A549 (cell line): ENCODE results near the gene NID1. TPM values are rescaled to one million over a fixed set of nuclear protein-coding genes. Genes with fewer than 3 reads are reported as not detected.
A peak's percentile ranks its signal among the peaks of the same experiment; 100 is the strongest.

Experiments used
- ATAC-seq, 2 experiments: fragments of 200-7000 bp in 1 of 2; fragments of >200 bp in 1 of 2; cut with Nextera tagmentation in 1 of 2; cut with Tn5 transposase in 1 of 2; 3 replicates each; pipeline versions ENCODE4 v1.8.0 to v1.9.1; 2018 to 2020; ENCODE audit warnings: mild to moderate bottlenecking in 1 of 2, moderate library complexity in 1 of 2
- CTCF ChIA-PET: fragments of 300-600 bp; sonication (Branson Sonifier 250); formaldehyde crosslinking; extraction: SDS; loops from one replicate; lab custom pipeline; 2021; ENCODE audit warnings: antibody characterized with exemption, inconsistent platforms; lab: Yijun Ruan, JAX
- POLR2A ChIA-PET: fragments of 350-600 bp; formaldehyde crosslinking; extraction: SDS; loops from one replicate; lab custom pipeline; 2021; ENCODE audit warnings: antibody characterized with exemption, inconsistent platforms; lab: Yijun Ruan, JAX
- DNase-seq, 2 experiments: peaks; one replicate each; pipeline versions ENCODE4 v3.0.0 to v3.0.0-alpha.2; 2011 to 2016; ENCODE audit warnings: low read depth in 1 of 2, low spot score in 1 of 2
- FAIRE-seq: peaks from 2 replicates; lab custom pipeline; 2011; peaks lifted over from hg19 to GRCh38; lab: Jason Lieb, UNC
- H3K27ac ChIP-seq, 2 experiments: fragments of >200 bp; sonication (Bioruptor Twin); formaldehyde crosslinking; 3 replicates each; pipeline ENCODE4 v1.5.1; 2016 to 2017
- H3K4me1 ChIP-seq: fragments of >200 bp; sonication (Bioruptor Twin); formaldehyde crosslinking; 3 replicates; pipeline ENCODE4 v1.6.1; 2016
- H3K4me2 ChIP-seq: fragments of >200 bp; sonication (Bioruptor Twin); formaldehyde crosslinking; 3 replicates; pipeline ENCODE4 v1.6.1; 2016
- H3K4me3 ChIP-seq: fragments of >200 bp; sonication (Bioruptor Twin); formaldehyde crosslinking; 3 replicates; pipeline ENCODE4 v1.5.1; 2016
- H3K9me3 ChIP-seq: fragments of >200 bp; sonication (Bioruptor Twin); formaldehyde crosslinking; 3 replicates; pipeline ENCODE4 v1.6.1; 2016
- CBX2 ChIP-seq: fragments of 200-600 bp; sonication (generic); IDR thresholded peaks from 2 replicates; pipeline ENCODE4 v1.6.1; 2016; ENCODE audit warnings: low read depth, mild to moderate bottlenecking, borderline replicate concordance
- CBX8 ChIP-seq: fragments of 200-600 bp; sonication (generic); IDR thresholded peaks from 2 replicates; pipeline ENCODE4 v1.6.1; 2016
- CEBPB ChIP-seq, 2 experiments: fragments of >200 bp in 1 of 2; sonication (Bioruptor Twin) in 1 of 2; formaldehyde crosslinking in 1 of 2; IDR thresholded peaks; 2 replicates each; pipeline ENCODE4 v1.6.1; 2012 to 2016
- EHF ChIP-seq: fragments of 250-450 bp; sonication (Bioruptor Pico); IDR thresholded peaks from 2 replicates; pipeline ENCODE4 v1.5.0; 2020; ENCODE audit warnings: mild to moderate bottlenecking
- HDAC2 ChIP-seq: fragments of 200-600 bp; sonication (generic); IDR thresholded peaks from 2 replicates; pipeline ENCODE4 v1.6.1; 2016
- HOXB13 ChIP-seq: fragments of 250-450 bp; sonication (Bioruptor Pico); IDR thresholded peaks from 2 replicates; pipeline ENCODE4 v1.5.0; 2020; ENCODE audit warnings: low read depth, mild to moderate bottlenecking, moderate library complexity
- MAFK ChIP-seq: fragments of 450-650 bp; IDR thresholded peaks from 2 replicates; pipeline ENCODE4 v1.6.1; 2014; ENCODE audit not compliant: partially characterized antibody
- MAZ ChIP-seq: fragments of 150-350 bp; IDR thresholded peaks from 2 replicates; pipeline ENCODE4 v1.6.1; 2014; ENCODE audit warnings: antibody characterized with exemption, low read depth, low read length, borderline replicate concordance
- NFE2L2 ChIP-seq: fragments of 150-350 bp; conservative IDR thresholded peaks from 2 replicates; pipeline ENCODE4 v1.6.1; 2014; ENCODE audit warnings: low read length
- RAD21 ChIP-seq, 2 experiments: fragments of >200 bp in 1 of 2; sonication (Bioruptor Twin) in 1 of 2; formaldehyde crosslinking in 1 of 2; IDR thresholded peaks in 1 of 2; conservative IDR thresholded peaks in 1 of 2; 2 replicates in 1 of 2; 3 replicates in 1 of 2; pipeline ENCODE4 v1.6.1; 2012 to 2018; ENCODE audit warnings: inconsistent platforms in 1 of 2
- RCOR1 ChIP-seq: fragments of 150-350 bp; IDR thresholded peaks from 2 replicates; pipeline ENCODE4 v1.6.1; 2014; ENCODE audit warnings: antibody characterized with exemption, low read length, low read depth
- RFX5 ChIP-seq: fragments of 450-650 bp; IDR thresholded peaks from 2 replicates; pipeline ENCODE4 v1.7.1; 2014; ENCODE audit warnings: antibody characterized with exemption, mild to moderate bottlenecking, moderate library complexity
- SMC3 ChIP-seq: fragments of >200 bp; sonication (Bioruptor Twin); formaldehyde crosslinking; IDR thresholded peaks from 3 replicates; pipeline ENCODE4 v1.6.1; 2018; ENCODE audit warnings: inconsistent platforms
- SREBF2 ChIP-seq: fragments of 450-650 bp; IDR thresholded peaks from 2 replicates; pipeline ENCODE4 v1.6.1; 2014; ENCODE audit warnings: mild to moderate bottlenecking, moderate library complexity
- TP53 ChIP-seq: fragments of 250-450 bp; sonication (Bioruptor Pico); IDR thresholded peaks from 2 replicates; pipeline ENCODE4 v1.5.0; 2021; ENCODE audit warnings: mild to moderate bottlenecking, moderate library complexity
- WGBS: methylation state at CpG from one replicate; pipeline ENCODE4 v1.1.6; 2017; ENCODE audit errors: missing lambda C conversion rate; 5-methylcytosine and 5-hydroxymethylcytosine counted together
- polyA plus RNA-seq, 4 experiments: library from polyadenylated mRNA; depleted of rRNA in 3 of 4; stranded (reverse); fragments of >200 nt; fragmentation: RNase III in 1 of 4; extraction: RNeasy Plus Mini Kit Qiagen cat#74134 plus additional on column Dnase treatment in 1 of 4; gene quantifications; 2 replicates in 3 of 4; 3 replicates in 1 of 4; pipeline ENCODE4 v1.2.3, GENCODE V29; 2011 to 2017
- TF ChIP-seq, protein P1 (sequence below): fragments of 450-650 bp; IDR thresholded peaks from 2 replicates; pipeline ENCODE4 v1.6.1; 2014; ENCODE audit warnings: antibody characterized with exemption
- TF ChIP-seq, protein P2 (sequence below): fragments of >200 bp; sonication (Bioruptor Twin); formaldehyde crosslinking; IDR thresholded peaks from 3 replicates; pipeline ENCODE4 v1.5.1; 2016
- TF ChIP-seq, protein P3 (sequence below): fragments of 150-350 bp; IDR thresholded peaks from 2 replicates; pipeline ENCODE4 v1.6.1; 2014; ENCODE audit warnings: low read depth, mild to moderate bottlenecking, low read length
- TF ChIP-seq, protein P4 (sequence below): fragments of >200 bp; sonication (Bioruptor Twin); formaldehyde crosslinking; IDR thresholded peaks from 2 replicates; pipeline ENCODE4 v1.6.1; 2016
- TF ChIP-seq, protein P5 (sequence below): fragments of 200-600 bp; sonication (generic); IDR thresholded peaks from 2 replicates; pipeline ENCODE4 v1.6.1; 2016; ENCODE audit warnings: antibody characterized with exemption, mild to moderate bottlenecking, moderate library complexity
- TF ChIP-seq, protein P6 (sequence below): IDR thresholded peaks from 2 replicates; pipeline ENCODE4 v1.6.1; 2012

NID1 gene
- polyA plus RNA-seq, 2 of the 4 experiments (the other 2 are of a cell fraction): 6.8 to 10.5 TPM

DNA sequence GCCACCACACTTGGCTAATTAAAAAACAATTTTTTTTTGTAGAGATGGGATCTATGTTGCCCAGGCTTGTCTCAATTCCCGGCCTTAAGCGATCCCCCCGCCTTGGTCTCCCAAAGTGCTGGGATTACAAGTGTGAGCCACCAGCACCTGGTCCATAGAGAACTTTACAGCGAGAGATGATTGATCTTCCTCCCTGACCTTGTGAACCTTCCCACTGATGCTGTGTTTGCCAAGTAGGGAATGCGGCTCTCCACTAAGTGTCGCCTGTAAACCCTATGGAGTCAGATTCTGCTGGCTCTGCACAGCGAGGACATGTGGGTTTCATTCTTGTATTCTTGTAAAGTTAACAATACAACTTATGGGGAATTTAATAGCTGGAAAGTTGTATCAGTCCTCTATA lies 116.9 kb downstream of the NID1 start:
- TF ChIP-seq HOXB13: no peak
- Histone ChIP-seq H3K27ac (no peak overlapping the region), H3K4me1 (no peaks in the 10 kb centered on the region), H3K4me3 (no peak overlapping the region), H3K4me2 (no peak overlapping the region), H3K9me3 (no peaks in the 10 kb centered on the region)
- WGBS: 91% methylated on average over 7 of the region's 7 CpGs
- no peak for DNase-seq
- POLR2A ChIA-PET: no interaction called here
- no peak for ATAC-seq
- CTCF ChIA-PET: interaction anchor here (0.6 to 7.3 kb wide), 4 partner anchors 9 to 91 kb away, joined by 3 to 53 read pairs (median 14); partner anchors contain the start of gene LYST
- no peak for FAIRE-seq

DNA sequence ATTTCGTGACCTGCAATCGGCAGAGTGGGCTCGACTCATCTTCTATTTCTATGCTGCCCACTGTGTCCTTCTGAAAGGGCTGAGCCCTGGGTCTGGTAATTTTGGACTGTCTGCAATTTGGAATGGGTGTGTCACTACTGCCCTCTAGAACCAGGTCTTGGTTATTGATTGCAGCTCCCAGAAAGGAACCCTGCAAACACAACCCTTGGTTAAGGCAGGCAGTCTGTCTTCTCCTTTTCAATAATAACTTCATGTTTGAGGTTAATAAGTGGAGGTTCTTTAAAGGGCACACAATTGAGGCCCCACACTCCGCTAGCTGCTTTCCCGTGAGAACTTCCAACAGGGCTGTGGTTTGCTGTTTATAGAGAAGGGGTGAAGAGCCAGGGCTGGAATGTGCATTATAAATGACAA lies 118.3 kb downstream of the NID1 start:
- H3K27ac ChIP-seq: no peak overlapping the region
- no peak for DNase-seq
- ATAC-seq: peak; percentile 51 to 76; a peak in 4 of 6 replicates
- TF ChIP-seq, protein P1, sequence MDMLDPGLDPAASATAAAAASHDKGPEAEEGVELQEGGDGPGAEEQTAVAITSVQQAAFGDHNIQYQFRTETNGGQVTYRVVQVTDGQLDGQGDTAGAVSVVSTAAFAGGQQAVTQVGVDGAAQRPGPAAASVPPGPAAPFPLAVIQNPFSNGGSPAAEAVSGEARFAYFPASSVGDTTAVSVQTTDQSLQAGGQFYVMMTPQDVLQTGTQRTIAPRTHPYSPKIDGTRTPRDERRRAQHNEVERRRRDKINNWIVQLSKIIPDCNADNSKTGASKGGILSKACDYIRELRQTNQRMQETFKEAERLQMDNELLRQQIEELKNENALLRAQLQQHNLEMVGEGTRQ: no peak
- no peak for TF ChIP-seq EHF (CRISPR knock-in tag)
- TF ChIP-seq NFE2L2: no peak
- TF ChIP-seq RCOR1: no peak
- no peak for TF ChIP-seq RFX5
- no peak for TF ChIP-seq SREBF2
- no peak for TF ChIP-seq CBX2
- TF ChIP-seq, protein P2, sequence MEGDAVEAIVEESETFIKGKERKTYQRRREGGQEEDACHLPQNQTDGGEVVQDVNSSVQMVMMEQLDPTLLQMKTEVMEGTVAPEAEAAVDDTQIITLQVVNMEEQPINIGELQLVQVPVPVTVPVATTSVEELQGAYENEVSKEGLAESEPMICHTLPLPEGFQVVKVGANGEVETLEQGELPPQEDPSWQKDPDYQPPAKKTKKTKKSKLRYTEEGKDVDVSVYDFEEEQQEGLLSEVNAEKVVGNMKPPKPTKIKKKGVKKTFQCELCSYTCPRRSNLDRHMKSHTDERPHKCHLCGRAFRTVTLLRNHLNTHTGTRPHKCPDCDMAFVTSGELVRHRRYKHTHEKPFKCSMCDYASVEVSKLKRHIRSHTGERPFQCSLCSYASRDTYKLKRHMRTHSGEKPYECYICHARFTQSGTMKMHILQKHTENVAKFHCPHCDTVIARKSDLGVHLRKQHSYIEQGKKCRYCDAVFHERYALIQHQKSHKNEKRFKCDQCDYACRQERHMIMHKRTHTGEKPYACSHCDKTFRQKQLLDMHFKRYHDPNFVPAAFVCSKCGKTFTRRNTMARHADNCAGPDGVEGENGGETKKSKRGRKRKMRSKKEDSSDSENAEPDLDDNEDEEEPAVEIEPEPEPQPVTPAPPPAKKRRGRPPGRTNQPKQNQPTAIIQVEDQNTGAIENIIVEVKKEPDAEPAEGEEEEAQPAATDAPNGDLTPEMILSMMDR: peak; percentile 42
- TF ChIP-seq, protein P3, sequence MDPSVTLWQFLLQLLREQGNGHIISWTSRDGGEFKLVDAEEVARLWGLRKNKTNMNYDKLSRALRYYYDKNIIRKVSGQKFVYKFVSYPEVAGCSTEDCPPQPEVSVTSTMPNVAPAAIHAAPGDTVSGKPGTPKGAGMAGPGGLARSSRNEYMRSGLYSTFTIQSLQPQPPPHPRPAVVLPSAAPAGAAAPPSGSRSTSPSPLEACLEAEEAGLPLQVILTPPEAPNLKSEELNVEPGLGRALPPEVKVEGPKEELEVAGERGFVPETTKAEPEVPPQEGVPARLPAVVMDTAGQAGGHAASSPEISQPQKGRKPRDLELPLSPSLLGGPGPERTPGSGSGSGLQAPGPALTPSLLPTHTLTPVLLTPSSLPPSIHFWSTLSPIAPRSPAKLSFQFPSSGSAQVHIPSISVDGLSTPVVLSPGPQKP: no peak
- peak; percentile 65 for TF ChIP-seq SMC3
- peak; percentile 67 to 74 for TF ChIP-seq RAD21 (conservative IDR thresholded peaks at IDR 0.05 in 1 of 2, IDR thresholded peaks at IDR 0.05 in 1 of 2)
- no peak for TF ChIP-seq MAFK
- TF ChIP-seq, all 56 proteins: peak for 3
- Histone ChIP-seq H3K4me2 (no peak overlapping the region), H3K4me1 (no peaks in the 10 kb centered on the region), H3K9me3 (no peaks in the 10 kb centered on the region), H3K4me3 (no peak overlapping the region)
- WGBS: 74% methylated on average over 5 of the region's 5 CpGs
- ChIA-PET POLR2A (no interaction called here), CTCF (interaction anchor here (0.8 to 7.3 kb wide), 18 partner anchors 9 to 162 kb away, joined by 3 to 53 read pairs (median 4); partner anchors contain the start of gene LYST)
- no peak for FAIRE-seq

DNA sequence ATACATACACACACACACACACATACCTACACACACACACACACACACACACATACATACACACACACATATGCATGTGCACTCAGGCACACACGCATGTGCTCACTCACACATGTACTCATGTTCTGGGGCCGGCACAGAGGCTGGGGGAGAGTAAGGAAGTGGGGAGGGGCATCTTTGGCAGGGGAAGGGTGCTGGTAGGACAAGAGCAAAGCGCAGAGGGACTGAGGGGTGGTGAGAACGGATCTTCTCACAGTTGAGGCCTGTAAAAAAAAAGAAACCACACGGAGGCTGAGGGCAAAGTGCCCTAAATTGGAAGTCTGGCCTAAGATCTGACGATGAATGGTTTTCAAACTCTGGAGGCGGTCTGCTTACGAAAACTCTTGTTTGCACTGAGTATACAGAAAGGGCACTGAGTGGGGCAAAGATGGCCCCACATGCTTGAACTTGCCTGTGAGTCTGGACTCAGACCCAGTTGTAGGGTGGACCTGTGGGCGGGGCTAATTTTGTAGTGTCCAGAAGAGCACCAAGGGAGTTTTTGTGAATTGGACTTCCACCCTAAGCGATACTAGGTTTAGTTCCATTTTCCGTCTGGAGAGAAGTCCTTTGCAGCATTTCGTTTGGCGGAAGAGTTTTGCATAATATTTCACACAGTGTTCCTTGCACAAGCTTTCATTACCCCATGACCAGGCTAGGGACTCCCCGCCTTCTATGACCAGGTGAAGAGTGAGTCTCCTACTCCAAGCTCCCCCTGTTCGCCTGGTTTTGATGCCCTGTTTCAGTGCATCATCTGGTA lies 118.9 kb downstream of the NID1 start:
- H3K27ac ChIP-seq: no peak overlapping the region
- 89% methylated on average over 15 of the region's 15 CpGs for WGBS
- DNase-seq (no peak), FAIRE-seq (no peak), ATAC-seq (peak; percentile 10 to 34; a peak in 2 of 6 replicates)
- no peak overlapping the region for H3K4me3 ChIP-seq
- H3K9me3 ChIP-seq: no peaks in the 10 kb centered on the region
- H3K4me2 ChIP-seq: no peak overlapping the region
- CTCF ChIA-PET: interaction anchor here (1.0 to 7.3 kb wide), 16 partner anchors 9 to 162 kb away, joined by 3 to 53 read pairs (median 4); partner anchors contain the start of gene LYST
- POLR2A ChIA-PET: no interaction called here
- H3K4me1 ChIP-seq: no peaks in the 10 kb centered on the region
- TF ChIP-seq, protein P2: no peak
- no peak for TF ChIP-seq CEBPB (IDR thresholded peaks at IDR 0.05)
- no peak for TF ChIP-seq CBX8
- no peak for TF ChIP-seq SREBF2
- TF ChIP-seq, protein P4, sequence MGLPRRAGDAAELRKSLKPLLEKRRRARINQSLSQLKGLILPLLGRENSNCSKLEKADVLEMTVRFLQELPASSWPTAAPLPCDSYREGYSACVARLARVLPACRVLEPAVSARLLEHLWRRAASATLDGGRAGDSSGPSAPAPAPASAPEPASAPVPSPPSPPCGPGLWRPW: no peak
- TF ChIP-seq, protein P5, sequence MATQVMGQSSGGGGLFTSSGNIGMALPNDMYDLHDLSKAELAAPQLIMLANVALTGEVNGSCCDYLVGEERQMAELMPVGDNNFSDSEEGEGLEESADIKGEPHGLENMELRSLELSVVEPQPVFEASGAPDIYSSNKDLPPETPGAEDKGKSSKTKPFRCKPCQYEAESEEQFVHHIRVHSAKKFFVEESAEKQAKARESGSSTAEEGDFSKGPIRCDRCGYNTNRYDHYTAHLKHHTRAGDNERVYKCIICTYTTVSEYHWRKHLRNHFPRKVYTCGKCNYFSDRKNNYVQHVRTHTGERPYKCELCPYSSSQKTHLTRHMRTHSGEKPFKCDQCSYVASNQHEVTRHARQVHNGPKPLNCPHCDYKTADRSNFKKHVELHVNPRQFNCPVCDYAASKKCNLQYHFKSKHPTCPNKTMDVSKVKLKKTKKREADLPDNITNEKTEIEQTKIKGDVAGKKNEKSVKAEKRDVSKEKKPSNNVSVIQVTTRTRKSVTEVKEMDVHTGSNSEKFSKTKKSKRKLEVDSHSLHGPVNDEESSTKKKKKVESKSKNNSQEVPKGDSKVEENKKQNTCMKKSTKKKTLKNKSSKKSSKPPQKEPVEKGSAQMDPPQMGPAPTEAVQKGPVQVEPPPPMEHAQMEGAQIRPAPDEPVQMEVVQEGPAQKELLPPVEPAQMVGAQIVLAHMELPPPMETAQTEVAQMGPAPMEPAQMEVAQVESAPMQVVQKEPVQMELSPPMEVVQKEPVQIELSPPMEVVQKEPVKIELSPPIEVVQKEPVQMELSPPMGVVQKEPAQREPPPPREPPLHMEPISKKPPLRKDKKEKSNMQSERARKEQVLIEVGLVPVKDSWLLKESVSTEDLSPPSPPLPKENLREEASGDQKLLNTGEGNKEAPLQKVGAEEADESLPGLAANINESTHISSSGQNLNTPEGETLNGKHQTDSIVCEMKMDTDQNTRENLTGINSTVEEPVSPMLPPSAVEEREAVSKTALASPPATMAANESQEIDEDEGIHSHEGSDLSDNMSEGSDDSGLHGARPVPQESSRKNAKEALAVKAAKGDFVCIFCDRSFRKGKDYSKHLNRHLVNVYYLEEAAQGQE: no peak
- TF ChIP-seq TP53 (CRISPR knock-in tag): no peak
- TF ChIP-seq MAZ: no peak
- no peak for TF ChIP-seq HDAC2
- TF ChIP-seq, protein P6, sequence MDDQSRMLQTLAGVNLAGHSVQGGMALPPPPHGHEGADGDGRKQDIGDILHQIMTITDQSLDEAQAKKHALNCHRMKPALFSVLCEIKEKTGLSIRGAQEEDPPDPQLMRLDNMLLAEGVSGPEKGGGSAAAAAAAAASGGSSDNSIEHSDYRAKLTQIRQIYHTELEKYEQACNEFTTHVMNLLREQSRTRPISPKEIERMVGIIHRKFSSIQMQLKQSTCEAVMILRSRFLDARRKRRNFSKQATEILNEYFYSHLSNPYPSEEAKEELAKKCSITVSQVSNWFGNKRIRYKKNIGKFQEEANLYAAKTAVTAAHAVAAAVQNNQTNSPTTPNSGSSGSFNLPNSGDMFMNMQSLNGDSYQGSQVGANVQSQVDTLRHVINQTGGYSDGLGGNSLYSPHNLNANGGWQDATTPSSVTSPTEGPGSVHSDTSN: no peak
